Mesendoderm (in vitro differentiated cells): Measurements from ENCODE around the gene MOSPD3.

ENCODE experiments used
- DNase-seq: peaks from one replicate; pipeline ENCODE4 v3.0.0; 2013
- H2AK5ac ChIP-seq: 2 replicates; pipeline ENCODE4 v1.6.1; 2013; ENCODE audit warnings: low read length, inconsistent platforms
- H2BK120ac ChIP-seq: 2 replicates; pipeline ENCODE4 v1.6.1; 2013; ENCODE audit warnings: low read depth, mild to moderate bottlenecking, low read length, moderate library complexity, mixed read lengths
- H2BK15ac ChIP-seq: replicated peaks from 2 replicates; pipeline ENCODE4 v1.6.1; 2013; ENCODE audit warnings: low read depth, mild to moderate bottlenecking, moderate library complexity
- H2BK5ac ChIP-seq: 2 replicates; pipeline ENCODE4 v1.6.1; 2013; ENCODE audit warnings: low read length, inconsistent platforms
- H3K18ac ChIP-seq: 2 replicates; pipeline ENCODE4 v1.6.1; 2013; ENCODE audit warnings: mild to moderate bottlenecking, low read length, mixed read lengths
- H3K23ac ChIP-seq: one replicate; pipeline ENCODE4 v1.6.1; 2013; ENCODE audit warnings: low read length
- H3K27ac ChIP-seq: 2 replicates; pipeline ENCODE4 v1.5.1; 2013; ENCODE audit warnings: low read depth, mild to moderate bottlenecking, inconsistent platforms, low read length, moderate library complexity
- H3K27me3 ChIP-seq: 2 replicates; pipeline ENCODE4 v1.6.1; 2013; ENCODE audit warnings: low read length, control low read depth, mild to moderate bottlenecking, inconsistent platforms; ENCODE audit not compliant: insufficient read depth, poor library complexity
- H3K36me3 ChIP-seq: 2 replicates; pipeline ENCODE4 v1.6.1; 2013; ENCODE audit warnings: low read length, inconsistent platforms; ENCODE audit not compliant: control insufficient read depth, insufficient read depth
- H3K4ac ChIP-seq: one replicate; pipeline ENCODE4 v1.6.1; 2013; ENCODE audit warnings: low read depth, mild to moderate bottlenecking, low read length, moderate library complexity
- H3K4me1 ChIP-seq: 2 replicates; pipeline ENCODE4 v1.6.1; 2013; ENCODE audit warnings: low read depth, low read length, inconsistent platforms; ENCODE audit not compliant: control insufficient read depth
- H3K4me2 ChIP-seq: 2 replicates; pipeline ENCODE4 v1.6.1; 2013; ENCODE audit warnings: low read length
- H3K4me3 ChIP-seq: 2 replicates; pipeline ENCODE4 v1.5.1; 2013; ENCODE audit warnings: mild to moderate bottlenecking, low read length
- H3K56ac ChIP-seq: one replicate; pipeline ENCODE4 v1.6.1; 2013; ENCODE audit warnings: low read length
- H3K79me1 ChIP-seq: 2 replicates; pipeline ENCODE4 v1.6.1; 2013; ENCODE audit warnings: low read length, inconsistent platforms
- H3K79me2 ChIP-seq: 2 replicates; pipeline ENCODE4 v1.6.1; 2013; ENCODE audit warnings: mild to moderate bottlenecking, low read length; ENCODE audit not compliant: control insufficient read depth, insufficient read depth
- H3K9ac ChIP-seq: 2 replicates; pipeline ENCODE4 v1.6.1; 2013; ENCODE audit warnings: low read length, inconsistent platforms
- H4K5ac ChIP-seq: one replicate; pipeline ENCODE4 v1.6.1; 2013; ENCODE audit warnings: low read length
- H4K8ac ChIP-seq: one replicate; pipeline ENCODE4 v1.6.1; 2013; ENCODE audit warnings: low read depth, mild to moderate bottlenecking, control low read depth, low read length, moderate library complexity
- WGBS: extraction: QIAGEN DNeasy Blood & Tissue Kit; methylation state at CpG from one replicate; pipeline ENCODE4 v1.1.7; 2013; ENCODE audit warnings: low lambda C conversion rate, missing lambda C conversion rate; ENCODE audit not compliant: insufficient coverage; ENCODE audit errors: extremely low coverage; 5-methylcytosine and 5-hydroxymethylcytosine counted together

MOSPD3 gene

GRCh38 chr7:100609958-100610357 is 2.4 kb upstream of the MOSPD3 start:
- Histone ChIP-seq H3K36me3 (no peaks in the 10 kb centered on the region), H3K4me3 (no peak overlapping the region), H3K4ac (no peak overlapping the region), H3K4me2 (no peak overlapping the region), H3K79me2 (no peaks in the 10 kb centered on the region), H3K4me1 (no peaks in the 10 kb centered on the region), H2BK15ac (no peak overlapping the region), H3K27me3 (no peaks in the 10 kb centered on the region), H3K23ac (no peak overlapping the region), H2AK5ac (no peak overlapping the region), H3K9ac (no peak overlapping the region), H3K79me1 (no peaks in the 10 kb centered on the region), H3K27ac (no peak overlapping the region), H3K56ac (no peak overlapping the region), H3K18ac (no peak overlapping the region), H2BK120ac (no peak overlapping the region), H2BK5ac (no peak overlapping the region), H4K5ac (no peak overlapping the region), H4K8ac (no peak overlapping the region)
- no peak for DNase-seq
- no CpG with 5 or more reads among the region's 5 CpGs for WGBS

DNA sequence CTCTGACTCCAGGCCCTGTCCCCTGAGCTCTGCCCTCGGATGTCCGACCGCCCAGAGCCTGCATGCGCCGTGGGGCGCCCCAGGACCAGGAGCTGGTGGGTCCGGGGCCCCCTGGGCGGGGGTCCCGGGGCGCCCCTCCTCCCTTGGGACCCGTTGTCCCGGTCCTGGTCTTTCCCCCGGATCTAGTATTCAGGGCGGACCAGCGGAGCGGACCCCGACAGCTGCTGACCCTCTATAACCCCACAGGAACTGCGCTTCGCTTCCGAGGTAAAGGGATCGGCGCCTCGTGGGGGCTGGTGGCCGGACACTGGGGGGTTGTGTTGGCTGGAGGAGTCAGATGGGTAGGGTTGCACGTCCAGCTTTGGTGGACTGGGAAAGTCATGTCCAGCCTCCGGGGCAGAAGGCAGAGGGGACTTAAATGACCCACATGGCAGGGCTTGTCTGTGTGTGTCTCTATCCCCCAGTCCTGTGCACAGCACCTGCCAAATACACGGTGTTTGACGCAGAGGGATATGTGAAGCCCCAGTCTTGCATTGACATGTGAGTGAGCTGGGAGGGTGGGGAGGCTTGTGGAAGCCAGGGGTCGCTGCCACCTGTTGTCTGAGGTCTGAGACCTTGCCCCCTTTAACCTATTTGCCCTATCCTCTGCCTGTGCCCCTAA is 520 bp downstream of the MOSPD3 start:
- Histone ChIP-seq H2AK5ac (no peak overlapping the region), H2BK120ac (no peak overlapping the region), H3K79me2 (no peaks in the 10 kb centered on the region), H3K36me3 (no peaks in the 10 kb centered on the region), H3K23ac (peak overlapping the region; percentile 16), H2BK15ac (no peak overlapping the region), H2BK5ac (no peak overlapping the region), H3K4me3 (peak overlapping the region; percentile 51), H4K5ac (no peak overlapping the region), H3K4me1 (no peaks in the 10 kb centered on the region), H3K56ac (peak overlapping the region; percentile 87), H3K18ac (no peak overlapping the region), H3K4ac (no peak overlapping the region), H3K4me2 (peak overlapping the region; percentile 56), H3K27me3 (no peaks in the 10 kb centered on the region), H3K9ac (peak overlapping the region; percentile 80), H3K79me1 (no peaks in the 10 kb centered on the region), H3K27ac (no peak overlapping the region), H4K8ac (no peak overlapping the region)
- DNase-seq: no peak
- WGBS: no CpG with 5 or more reads among the region's 29 CpGs

GRCh38 chr7:100613412-100614175 is 1.3 kb downstream of the MOSPD3 start:
- H3K79me1 ChIP-seq: no peaks in the 10 kb centered on the region
- no peaks in the 10 kb centered on the region for H3K36me3 ChIP-seq
- no peak overlapping the region for H2BK120ac ChIP-seq

GRCh38 chr7:100614308-100614861 is 2.0 kb downstream of the MOSPD3 start:
- H2AK5ac ChIP-seq: no peak overlapping the region
- no peaks in the 10 kb centered on the region for H3K4me1 ChIP-seq
- no peak overlapping the region for H3K23ac ChIP-seq
- no peak overlapping the region for H3K4ac ChIP-seq
- no peak overlapping the region for H2BK5ac ChIP-seq
- H3K27ac ChIP-seq: no peak overlapping the region
- no CpG with 5 or more reads among the region's 6 CpGs for WGBS
- no peak overlapping the region for H3K4me2 ChIP-seq
- H3K18ac ChIP-seq: no peak overlapping the region
- no peak for DNase-seq
- H3K36me3 ChIP-seq: no peaks in the 10 kb centered on the region
- H2BK120ac ChIP-seq: no peak overlapping the region
- H3K56ac ChIP-seq: no peak overlapping the region
- no peaks in the 10 kb centered on the region for H3K79me2 ChIP-seq
- H3K79me1 ChIP-seq: no peaks in the 10 kb centered on the region
- no peak overlapping the region for H2BK15ac ChIP-seq
- H4K5ac ChIP-seq: no peak overlapping the region
- H4K8ac ChIP-seq: no peak overlapping the region
- no peak overlapping the region for H3K9ac ChIP-seq
- H3K27me3 ChIP-seq: no peaks in the 10 kb centered on the region
- no peak overlapping the region for H3K4me3 ChIP-seq

More at GRCh38 chr7:100613412-100614175, 1.3 kb downstream of the MOSPD3 start:
- no CpG with 5 or more reads among the region's 13 CpGs for WGBS
- Histone ChIP-seq H4K8ac (no peak overlapping the region), H3K27me3 (no peaks in the 10 kb centered on the region), H2BK15ac (no peak overlapping the region), H3K23ac (peak overlapping the region; percentile 16), H3K18ac (no peak overlapping the region), H3K9ac (no peak overlapping the region), H3K79me2 (no peaks in the 10 kb centered on the region), H2AK5ac (no peak overlapping the region), H3K4me1 (no peaks in the 10 kb centered on the region), H3K56ac (no peak overlapping the region), H2BK5ac (no peak overlapping the region), H4K5ac (no peak overlapping the region), H3K4me3 (no peak overlapping the region), H3K4me2 (no peak overlapping the region), H3K27ac (no peak overlapping the region), H3K4ac (no peak overlapping the region)
- DNase-seq: no peak

DNA sequence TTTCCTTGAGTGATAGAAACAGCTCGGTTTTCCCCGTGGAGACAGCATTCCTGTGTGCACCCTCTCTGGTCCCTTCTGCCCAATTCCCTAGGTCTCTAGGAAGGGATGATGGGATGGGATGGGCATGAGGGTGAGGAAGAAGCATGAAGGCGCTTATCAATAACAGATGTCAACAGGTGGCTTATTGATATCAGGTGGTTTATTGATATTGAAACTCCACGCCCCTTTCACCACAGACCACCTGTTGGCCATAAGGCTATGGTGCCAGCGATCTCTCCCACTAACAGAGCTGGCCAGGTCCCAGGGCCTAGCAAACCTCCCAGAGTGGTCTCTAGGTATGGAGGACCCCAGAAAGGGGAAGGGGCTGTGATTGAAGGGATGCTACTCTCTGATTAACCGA is 7.9 kb downstream of the MOSPD3 start:
- Histone ChIP-seq H3K36me3 (no peaks in the 10 kb centered on the region), H3K4ac (no peak overlapping the region), H3K79me2 (no peaks in the 10 kb centered on the region), H3K79me1 (no peaks in the 10 kb centered on the region), H3K9ac (no peak overlapping the region), H3K56ac (no peak overlapping the region), H2BK120ac (no peak overlapping the region), H3K18ac (no peak overlapping the region), H3K27me3 (no peaks in the 10 kb centered on the region), H4K8ac (no peak overlapping the region), H3K4me1 (no peaks in the 10 kb centered on the region), H4K5ac (no peak overlapping the region), H3K4me3 (no peak overlapping the region), H2BK5ac (no peak overlapping the region), H3K4me2 (no peak overlapping the region), H2AK5ac (no peak overlapping the region), H3K27ac (no peak overlapping the region), H2BK15ac (no peak overlapping the region), H3K23ac (no peak overlapping the region)
- no peak for DNase-seq
- WGBS: no CpG with 5 or more reads among the region's 6 CpGs
